GM18498 (cell line): Measurements from ENCODE around the gene ACTR3.
A peak's percentile ranks its signal among the peaks of the same experiment; 100 is the strongest.
"Not testable (repeated sequence)": the region's sequence is repeated elsewhere in the genome, so short reads cannot be mapped to it uniquely, and the experiment has no call there.

Experiments
- ATAC-seq: cut with Tn5 transposase; IDR thresholded peaks from one replicate; pipeline ENCODE4 v1.9.1; 2021; ENCODE audit warnings: mild to moderate bottlenecking, moderate library complexity; ENCODE audit not compliant: unreplicated experiment

ACTR3 gene

DNA sequence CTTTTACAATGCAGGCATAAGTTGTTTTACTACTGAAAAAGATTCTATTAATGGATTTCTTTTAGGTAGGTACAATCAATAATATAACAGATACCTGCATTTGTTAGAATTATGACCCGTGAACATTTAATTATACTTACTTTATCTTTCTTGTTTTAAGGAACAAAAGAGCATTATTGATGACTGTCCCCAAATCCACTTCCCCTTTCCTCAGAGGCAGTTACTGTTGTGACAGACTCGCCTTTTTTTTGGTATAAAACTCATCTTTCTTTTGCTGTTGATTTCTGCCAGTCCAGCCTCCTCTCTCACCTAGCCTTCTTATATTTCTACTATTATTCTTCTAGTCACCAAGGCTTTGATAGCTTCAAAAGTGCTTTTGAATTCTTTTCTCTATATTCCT is 12.1 kb downstream of the ACTR3 start:
- ATAC-seq: no peak

GRCh38 chr2:113905886-113906285 is 16.0 kb downstream of the ACTR3 start:
- no peak for ATAC-seq

- ATAC-seq: no peak
These were observed 16.8 kb downstream of the ACTR3 start for GRCh38 chr2:113906647-113907046.

DNA sequence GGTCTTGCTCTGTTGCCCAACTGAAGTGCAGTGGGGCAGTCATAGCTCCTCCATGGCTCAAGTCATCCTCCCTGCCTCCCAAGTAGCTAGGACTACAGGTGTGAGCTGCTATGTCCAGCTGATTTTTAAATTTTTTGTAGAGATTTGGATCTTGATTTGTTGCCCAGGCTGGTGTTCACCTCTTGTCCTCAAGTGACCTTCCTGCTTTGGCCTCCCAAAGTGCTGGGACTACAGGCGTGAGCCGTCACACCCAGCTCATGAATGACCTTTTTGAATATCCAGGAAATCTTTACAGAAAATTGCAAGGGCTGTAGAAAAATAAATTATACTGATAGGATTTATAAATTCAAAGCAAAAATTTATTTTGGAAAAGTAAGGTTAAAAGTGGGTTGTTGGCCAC is 17.4 kb downstream of the ACTR3 start:
- no peak for ATAC-seq

- ATAC-seq: peak; percentile 38
These were observed 20.3 kb downstream of the ACTR3 start for GRCh38 chr2:113910110-113910717.

DNA sequence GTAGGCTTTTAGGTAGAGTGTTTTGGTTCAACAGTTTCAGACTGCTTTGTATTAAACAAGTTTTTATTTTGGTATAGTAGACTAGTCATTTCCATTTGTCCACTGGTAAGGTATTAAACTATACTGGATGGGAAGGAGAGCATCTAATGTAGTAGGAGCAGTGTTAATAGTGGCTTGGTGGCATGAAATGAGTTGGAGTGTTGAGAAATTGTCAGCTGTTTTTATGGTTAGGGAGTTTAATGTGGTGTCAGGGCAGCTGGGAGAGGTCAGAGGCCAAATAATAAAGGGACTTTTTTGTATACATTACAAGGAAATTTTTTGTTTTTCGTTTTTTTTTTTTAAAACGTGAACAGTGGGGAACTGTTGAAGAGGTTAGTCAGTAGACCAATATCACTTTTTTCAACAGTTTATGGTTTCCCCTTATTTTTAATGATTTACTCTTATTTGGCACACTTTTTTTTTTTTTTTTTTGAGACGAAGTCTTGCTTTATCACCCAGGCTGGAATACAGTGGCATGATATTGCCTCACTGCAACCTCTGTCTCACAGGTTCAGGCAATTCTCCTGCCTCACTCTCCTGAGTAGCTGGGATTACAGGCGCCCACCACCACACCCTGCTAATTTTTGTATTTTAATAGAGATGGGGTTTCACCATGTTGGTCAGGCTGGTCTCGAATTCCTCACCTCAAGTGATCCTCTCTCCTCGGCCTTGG is 21.2 kb downstream of the ACTR3 start:
- no peak for ATAC-seq

GRCh38 chr2:113915082-113915819 is 25.4 kb downstream of the ACTR3 start:
- no peak for ATAC-seq

DNA sequence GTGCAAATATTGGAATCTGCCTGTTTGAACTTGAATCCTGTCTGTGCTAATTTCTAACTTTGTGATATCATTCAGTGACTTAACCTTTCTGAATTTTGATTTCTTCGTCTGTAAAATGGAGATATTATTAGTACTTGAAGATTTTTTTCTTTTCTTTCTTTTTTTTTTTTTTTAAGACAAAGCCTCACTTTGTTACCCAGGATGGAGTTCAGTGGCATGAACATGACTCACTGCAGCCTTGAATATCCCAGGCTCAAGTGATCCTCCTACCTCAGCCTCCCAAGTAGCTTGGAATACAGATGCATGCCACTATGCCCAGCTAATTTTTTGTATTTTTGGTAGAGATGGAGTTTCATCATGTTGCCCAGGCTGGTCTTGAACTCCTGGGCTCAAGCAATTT is 28.3 kb downstream of the ACTR3 start:
- ATAC-seq: no peak

GRCh38 chr2:113920996-113921395 is 31.1 kb downstream of the ACTR3 start:
- no peak for ATAC-seq

DNA sequence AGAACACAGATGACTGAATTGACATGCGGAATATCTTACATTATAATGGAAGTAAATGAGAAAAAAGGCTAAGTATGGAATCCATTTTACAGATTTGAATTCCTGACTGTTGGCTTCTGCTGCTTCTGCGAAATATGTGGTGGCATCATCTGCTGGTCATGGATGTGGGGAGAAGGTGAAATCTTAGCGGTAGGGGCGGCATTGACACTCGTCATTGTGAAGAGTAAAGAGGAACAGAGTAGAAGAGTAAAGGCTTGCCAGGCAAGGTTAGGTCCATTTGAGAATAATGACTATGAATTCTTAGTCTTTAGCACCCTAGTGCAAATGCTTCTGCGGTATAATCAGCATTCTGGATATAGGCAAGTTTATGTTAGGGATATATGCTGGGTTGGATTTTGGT is 32.4 kb downstream of the ACTR3 start:
- ATAC-seq: no peak

GRCh38 chr2:113922784-113923183 is 32.9 kb downstream of the ACTR3 start:
- no peak for ATAC-seq

DNA sequence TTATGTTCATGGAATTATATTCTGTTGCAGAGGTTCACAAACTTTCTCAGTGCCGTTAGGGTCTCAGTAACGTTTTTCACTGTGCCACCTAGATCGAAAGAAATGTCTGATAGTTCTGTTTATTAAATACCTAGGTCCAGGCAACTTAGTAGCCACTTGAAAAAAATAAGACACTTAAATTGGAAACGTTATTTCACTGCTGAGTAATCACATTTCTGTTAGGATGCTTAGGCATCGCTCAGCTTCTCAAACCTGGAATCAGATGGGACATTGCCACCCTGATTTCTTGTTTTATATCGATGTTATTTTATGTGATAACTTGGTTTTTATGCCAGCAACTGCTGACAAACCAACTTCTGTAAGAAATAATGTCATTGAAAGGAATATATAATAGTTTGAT is 36.0 kb downstream of the ACTR3 start:
- no peak for ATAC-seq

DNA sequence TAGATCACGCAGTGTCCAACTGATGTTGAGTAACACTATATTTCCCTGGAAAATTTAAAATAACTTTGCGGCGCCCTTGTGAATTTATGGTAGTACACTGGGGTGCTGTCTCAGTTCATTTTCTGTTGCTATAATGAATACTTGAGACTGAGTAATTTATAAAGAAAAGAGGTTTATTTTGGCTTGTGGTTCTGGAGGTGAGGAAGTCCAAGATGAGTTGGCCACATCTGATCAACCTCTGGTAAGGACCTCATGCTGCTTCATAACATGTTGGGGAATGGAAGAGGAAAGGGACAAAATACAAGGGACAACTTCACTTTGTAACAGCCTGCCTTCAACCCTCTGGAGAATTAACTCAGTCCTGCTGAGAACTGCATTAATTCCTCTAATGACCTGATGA is 36.4 kb downstream of the ACTR3 start:
- no peak for ATAC-seq

- no peak for ATAC-seq
These were observed 40.6 kb downstream of the ACTR3 start for GRCh38 chr2:113930448-113930847.

GRCh38 chr2:113937501-113937900 is 47.6 kb downstream of the ACTR3 start:
- ATAC-seq: no peak

- no peak for ATAC-seq
These were observed 51.0 kb downstream of the ACTR3 start for GRCh38 chr2:113940891-113941290.

DNA sequence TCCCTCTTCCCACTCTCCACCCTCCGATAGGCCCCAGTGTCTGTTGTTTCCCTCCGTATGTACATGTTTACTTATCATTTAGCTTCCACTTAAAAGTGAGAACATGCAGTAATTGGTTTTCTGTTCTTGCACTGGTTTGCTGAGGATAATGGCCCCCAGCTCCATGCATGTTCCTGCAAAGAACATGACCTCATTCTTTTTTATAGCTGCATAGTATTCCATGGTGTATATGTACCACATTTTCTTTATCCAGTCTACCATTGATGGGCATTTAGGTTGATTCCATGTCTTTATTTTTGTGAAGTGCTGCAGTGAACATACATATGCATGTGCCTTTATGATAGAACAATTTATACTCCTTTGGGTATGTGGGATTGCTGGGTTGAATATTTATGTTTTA is 55.9 kb downstream of the ACTR3 start:
- ATAC-seq: not testable (repeated sequence)

DNA sequence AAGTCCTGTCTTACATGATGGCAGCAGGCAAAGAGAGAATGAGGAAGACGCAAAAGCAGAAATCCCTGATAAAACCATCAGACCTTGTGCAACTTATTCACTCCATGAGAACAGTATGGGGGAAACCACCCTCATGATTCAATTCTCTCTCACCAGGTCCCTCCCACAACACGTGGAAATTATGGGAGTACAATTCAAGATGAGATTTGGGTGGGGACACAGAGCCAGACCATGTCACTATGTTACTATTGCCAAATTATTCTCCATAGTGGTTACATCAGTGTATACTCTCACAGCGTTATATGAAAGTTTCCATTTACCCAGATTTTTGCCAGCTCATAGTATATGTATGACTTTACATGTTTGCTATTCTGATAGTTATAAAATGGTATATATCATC is 61.0 kb downstream of the ACTR3 start:
- not testable (repeated sequence) for ATAC-seq

- no peak for ATAC-seq
These were observed 71.1 kb downstream of the ACTR3 start for GRCh38 chr2:113961000-113961399.

- no peak for ATAC-seq
These were observed 73.0 kb downstream of the ACTR3 start for GRCh38 chr2:113962692-113963480.

DNA sequence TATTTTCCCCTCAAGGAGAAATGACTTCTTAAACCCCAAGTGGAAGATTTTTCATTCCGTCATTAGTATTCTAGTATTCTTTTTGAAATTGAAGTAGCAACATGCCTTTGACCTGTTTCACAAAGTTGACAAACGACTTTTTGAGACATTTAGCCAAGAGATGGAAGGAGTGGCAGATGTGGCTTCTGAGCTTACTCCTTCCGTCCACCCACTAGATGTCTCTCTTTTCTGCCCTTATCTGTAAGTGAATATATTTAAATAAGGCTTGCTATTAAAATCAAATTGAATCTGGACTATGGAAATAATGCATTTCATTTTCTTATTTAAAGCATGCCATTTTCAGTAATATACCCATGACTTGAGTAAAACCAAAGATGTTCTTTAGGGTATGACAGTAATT is 74.1 kb downstream of the ACTR3 start:
- ATAC-seq: no peak
